Measurements from ENCODE around the gene KRT3. TPM values are rescaled to one million over a fixed set of nuclear protein-coding genes. Genes with fewer than 3 reads are reported as not detected.
A peak's percentile ranks its signal among the peaks of the same experiment; 100 is the strongest.

KRT3 gene
- total RNA-seq, 2 experiments from 2014 or later = not detected

DNA sequence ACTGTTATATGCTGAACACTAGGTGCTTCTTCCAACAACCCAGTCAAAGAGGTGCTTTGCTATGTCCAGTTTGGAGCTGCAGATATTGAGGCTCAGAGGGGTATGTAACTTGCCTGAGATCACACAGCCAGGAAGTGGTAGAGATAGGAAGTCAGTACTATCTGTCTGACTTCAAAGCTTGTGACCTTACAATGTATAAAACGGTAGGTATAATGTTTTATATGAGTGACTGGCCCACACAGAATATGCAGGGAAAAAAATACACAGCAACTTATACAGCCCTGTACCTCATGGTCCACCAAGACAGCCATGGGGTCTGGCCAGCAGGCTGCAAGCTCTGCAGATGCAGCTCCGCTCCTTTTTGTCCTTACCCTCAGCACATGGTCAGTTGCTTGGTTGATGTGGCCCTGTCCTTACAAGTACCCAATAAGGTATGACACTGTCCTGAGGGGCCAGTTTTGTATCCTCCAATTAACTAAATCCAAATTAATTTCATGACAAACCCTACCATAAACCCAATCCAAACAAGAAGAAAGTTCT lies 21.9 kb upstream of the KRT3 start:
- POLR2A ChIA-PET = no interaction called here
- CTCF ChIA-PET = interaction anchor here (1.3 kb wide), 1 partner anchor 53 kb away, joined by 4 read pairs; no protein-coding TSS in a partner anchor
- H3K4me3 Mint-ChIP-seq = no peak overlapping the region
- intact Hi-C loops (cut with DNase I, micrococcal nuclease) = no loop called here
- H3K4me1 Mint-ChIP-seq = peaks cover 10% of the 10 kb centered on the region
- no peak overlapping the region for H3K27ac Mint-ChIP-seq
- DNase-seq (no peak), ATAC-seq (peak; percentile 61)
- H3K36me3 Mint-ChIP-seq (ENCODE audit: low read depth) = no peaks in the 10 kb centered on the region
- no peaks in the 10 kb centered on the region for H3K27me3 Mint-ChIP-seq
- no peaks in the 10 kb centered on the region for H3K9me3 Mint-ChIP-seq (ENCODE audit: low read depth)

DNA sequence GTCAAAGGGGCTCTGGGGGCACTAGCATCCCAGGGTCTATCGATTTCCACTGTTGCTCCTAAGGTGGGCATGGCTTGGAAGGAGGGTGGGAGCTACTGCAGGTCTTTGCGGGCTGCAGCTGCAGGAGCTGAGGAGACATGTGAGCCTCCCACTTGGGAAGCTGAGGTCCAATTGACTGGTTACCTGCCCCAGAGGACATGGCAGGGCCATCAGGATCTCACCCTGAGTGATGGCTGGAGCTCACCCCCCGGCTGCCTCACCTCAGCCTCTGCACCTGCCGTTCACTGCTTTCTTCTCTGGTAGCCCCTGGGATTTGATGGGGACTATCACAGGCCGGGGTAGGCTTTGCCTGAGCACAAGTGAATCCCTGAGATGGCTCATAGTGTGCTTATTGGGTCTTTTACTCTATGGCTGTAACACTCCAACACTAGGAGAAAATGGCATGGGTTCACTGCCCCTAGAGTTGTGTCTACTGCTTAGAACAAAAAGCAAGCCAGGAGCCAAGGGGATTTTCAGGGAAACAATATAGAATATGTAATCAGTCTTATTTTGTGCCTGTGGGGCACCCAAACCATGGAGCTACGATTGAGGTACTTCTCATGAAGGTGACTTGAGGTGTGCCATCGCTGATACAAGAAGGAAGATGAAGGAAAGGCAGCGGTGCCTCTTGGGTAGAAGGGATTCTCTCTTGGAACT lies 21.2 kb upstream of the KRT3 start:
- Mint-ChIP-seq H3K9me3 (ENCODE audit: low read depth) (no peaks in the 10 kb centered on the region), H3K4me1 (peaks cover 10% of the 10 kb centered on the region), H3K27ac (no peak overlapping the region), H3K4me3 (no peak overlapping the region), H3K27me3 (no peaks in the 10 kb centered on the region), H3K36me3 (ENCODE audit: low read depth) (no peaks in the 10 kb centered on the region)
- CTCF ChIA-PET = interaction anchor here (1.3 kb wide), 1 partner anchor 53 kb away, joined by 4 read pairs; no protein-coding TSS in a partner anchor
- intact Hi-C loops (cut with DNase I, micrococcal nuclease) = no loop called here
- DNase-seq (no peak), ATAC-seq (no peak)
- POLR2A ChIA-PET = no interaction called here

DNA sequence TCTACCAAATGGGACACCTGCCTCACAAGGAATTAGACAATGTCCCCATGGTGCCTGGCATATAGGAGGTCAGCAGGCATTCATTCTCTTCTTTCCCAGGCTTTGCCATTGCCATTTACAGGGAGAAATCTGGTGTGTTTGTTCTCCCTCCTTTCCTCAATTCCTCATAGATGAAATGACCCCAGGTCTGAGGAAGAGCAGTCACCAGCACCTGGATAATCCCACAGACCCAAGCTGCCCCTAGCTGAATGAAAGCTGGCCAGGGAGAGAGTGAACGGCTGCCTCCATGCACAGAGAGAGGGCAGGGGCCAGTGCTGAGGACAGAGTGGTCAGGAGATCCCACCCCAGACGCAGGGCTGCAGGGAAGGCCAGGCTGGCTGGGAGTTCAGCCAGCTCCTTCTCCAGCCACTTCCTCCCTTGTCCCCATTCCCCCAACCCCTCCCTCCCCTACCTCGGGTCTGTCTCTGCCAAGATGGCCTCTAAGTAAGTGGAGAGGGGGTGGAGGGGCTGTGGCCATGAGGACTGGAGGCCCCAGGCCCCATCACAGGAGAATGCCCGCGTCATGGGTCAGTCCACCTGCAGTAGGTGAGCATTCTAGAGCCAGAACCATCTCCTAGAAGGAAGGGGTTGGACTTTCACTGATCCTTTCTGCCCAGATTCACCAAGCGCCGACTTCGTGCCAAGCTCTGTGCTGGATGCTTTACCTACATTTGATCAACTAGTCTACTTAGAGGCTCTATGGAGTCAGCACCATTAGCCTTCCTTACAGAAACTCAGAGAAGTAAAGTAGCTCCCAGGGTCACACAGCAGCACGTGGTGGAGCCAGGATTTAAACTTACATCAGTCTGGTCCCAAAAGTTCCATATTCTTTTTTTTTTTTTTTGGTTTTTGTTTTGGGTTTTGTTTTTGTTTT lies 20.0 kb upstream of the KRT3 start:
- Mint-ChIP-seq H3K4me3 (no peak overlapping the region), H3K9me3 (ENCODE audit: low read depth) (no peaks in the 10 kb centered on the region), H3K36me3 (ENCODE audit: low read depth) (no peaks in the 10 kb centered on the region), H3K27ac (no peak overlapping the region), H3K4me1 (peaks cover 10% of the 10 kb centered on the region), H3K27me3 (no peaks in the 10 kb centered on the region)
- ATAC-seq (no peak), DNase-seq (no peak)
- ChIA-PET CTCF (no interaction called here), POLR2A (no interaction called here)
- intact Hi-C loops (cut with DNase I, micrococcal nuclease) = no loop called here

DNA sequence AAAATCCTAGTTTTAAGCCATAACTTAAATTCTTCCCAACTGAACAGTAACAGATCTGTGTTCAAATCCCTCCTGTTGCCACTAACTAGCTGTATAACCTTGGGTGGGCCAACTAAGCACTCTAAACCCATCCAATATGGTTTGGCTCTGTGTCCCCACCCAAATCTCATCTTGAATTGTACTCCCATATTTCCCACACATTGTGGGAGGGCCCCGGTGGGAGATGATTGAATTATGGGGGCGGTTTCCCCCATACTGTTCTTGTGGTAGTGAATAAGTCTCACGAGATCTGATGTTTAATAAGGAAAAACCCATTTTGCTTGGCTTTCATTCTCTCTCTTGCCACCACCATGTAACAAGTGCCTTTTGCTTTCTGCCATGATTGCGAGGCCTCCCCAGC lies 19.2 kb upstream of the KRT3 start:
- Mint-ChIP-seq H3K27me3 (no peaks in the 10 kb centered on the region), H3K36me3 (ENCODE audit: low read depth) (no peaks in the 10 kb centered on the region), H3K4me1 (peaks cover 10% of the 10 kb centered on the region), H3K9me3 (ENCODE audit: low read depth) (no peaks in the 10 kb centered on the region), H3K27ac (no peak overlapping the region), H3K4me3 (no peak overlapping the region)
- POLR2A ChIA-PET = no interaction called here
- ATAC-seq (no peak), DNase-seq (no peak)
- intact Hi-C loops (cut with DNase I, micrococcal nuclease) = no loop called here
- CTCF ChIA-PET = no interaction called here

DNA sequence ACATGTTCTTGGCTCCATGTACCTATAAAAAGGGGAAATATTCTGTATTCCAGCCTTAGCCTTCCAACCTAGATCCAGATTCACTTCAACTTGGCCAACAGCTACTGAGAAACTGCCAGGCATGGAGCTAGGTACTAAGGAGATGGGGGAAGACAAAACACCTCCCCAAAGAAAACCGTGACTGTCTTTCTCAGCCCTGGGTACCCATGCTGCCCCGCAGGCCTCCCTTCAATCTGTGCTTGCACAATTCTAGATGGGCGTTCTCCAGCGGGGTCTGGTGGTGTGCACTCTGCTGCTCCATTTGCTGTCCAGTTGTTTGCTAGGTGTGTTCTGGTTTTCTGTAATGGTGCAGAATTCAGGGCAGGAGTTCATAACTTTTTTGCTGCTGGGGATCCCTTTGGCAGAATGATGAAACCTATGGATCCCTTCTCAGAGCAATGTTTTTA lies 18.8 kb upstream of the KRT3 start:
- H3K9me3 Mint-ChIP-seq (ENCODE audit: low read depth) = no peaks in the 10 kb centered on the region
- H3K4me1 Mint-ChIP-seq = peaks cover 10% of the 10 kb centered on the region
- no peaks in the 10 kb centered on the region for H3K36me3 Mint-ChIP-seq (ENCODE audit: low read depth)
- CTCF ChIA-PET = no interaction called here
- POLR2A ChIA-PET = no interaction called here
- DNase-seq (no peak), ATAC-seq (no peak)
- no peaks in the 10 kb centered on the region for H3K27me3 Mint-ChIP-seq
- no peak overlapping the region for H3K4me3 Mint-ChIP-seq
- no peak overlapping the region for H3K27ac Mint-ChIP-seq
- intact Hi-C loops (cut with DNase I, micrococcal nuclease) = no loop called here

DNA sequence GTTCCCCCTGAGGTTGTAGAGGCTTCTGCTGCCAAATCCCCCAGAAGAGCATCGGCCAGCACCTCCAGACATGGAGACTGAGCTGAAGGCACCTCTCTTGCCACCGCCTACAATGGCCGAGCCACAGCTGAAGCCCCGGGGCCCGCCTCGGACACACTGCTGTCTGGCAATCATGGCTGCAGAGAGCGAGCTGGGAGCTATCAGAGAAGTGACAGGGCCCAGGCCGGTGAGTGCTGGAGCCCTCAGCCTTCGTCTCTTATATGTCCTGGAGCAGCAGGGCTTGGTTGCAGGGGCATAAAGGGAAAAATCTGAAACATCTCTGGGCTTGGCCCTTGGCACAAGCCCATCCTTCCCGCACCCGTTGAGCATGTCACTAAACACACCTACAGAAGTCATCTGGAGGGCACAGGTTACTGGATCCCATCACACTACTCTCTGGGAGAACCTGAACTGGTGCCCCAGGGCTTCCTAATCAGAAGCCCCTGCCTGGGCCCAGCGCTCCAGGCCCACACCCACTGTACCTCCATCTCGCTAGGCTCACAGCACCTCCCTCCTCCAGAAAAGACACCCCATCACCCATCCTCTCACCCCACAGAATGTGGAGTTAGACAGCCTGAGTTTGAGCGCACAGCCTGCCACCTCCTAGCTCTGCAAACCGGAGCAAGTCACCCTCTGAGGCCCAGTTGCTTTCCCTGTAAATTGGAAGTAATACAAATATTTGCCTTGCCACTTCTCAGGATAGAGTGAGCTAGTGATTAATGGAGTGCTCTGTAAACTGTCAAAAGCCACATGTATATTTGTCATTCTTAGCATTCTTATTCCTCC lies 18.2 kb upstream of the KRT3 start, which contains the start of gene KRT4:
Gene KRT4, minus strand, starts transcription at position 232 of the 825 bp plus-strand sequence. Its CDS starts 58 bp downstream, at position 174.
- ATAC-seq = no peak
- no peak within 1 kb of the TSS for H3K4me3 Mint-ChIP-seq
- POLR2A ChIA-PET = interaction anchor here (0.5 kb wide), 1 partner anchor 442 kb away, joined by 3 read pairs; no protein-coding TSS in a partner anchor
- H3K36me3 Mint-ChIP-seq (ENCODE audit: low read depth) = no peaks in the 10 kb centered on the region
- no peak for DNase-seq
- intact Hi-C loops (cut with DNase I, micrococcal nuclease) = no loop called here
- no peak within 1 kb of the TSS for H3K27ac Mint-ChIP-seq
- no peaks in the 10 kb centered on the region for H3K9me3 Mint-ChIP-seq (ENCODE audit: low read depth)
- CTCF ChIA-PET = interaction anchor here (0.6 kb wide), 1 partner anchor 132 kb away, joined by 3 read pairs; no protein-coding TSS in a partner anchor
- H3K4me1 Mint-ChIP-seq = peaks cover 10% of the 10 kb centered on the region
- no peaks in the 10 kb centered on the region for H3K27me3 Mint-ChIP-seq

DNA sequence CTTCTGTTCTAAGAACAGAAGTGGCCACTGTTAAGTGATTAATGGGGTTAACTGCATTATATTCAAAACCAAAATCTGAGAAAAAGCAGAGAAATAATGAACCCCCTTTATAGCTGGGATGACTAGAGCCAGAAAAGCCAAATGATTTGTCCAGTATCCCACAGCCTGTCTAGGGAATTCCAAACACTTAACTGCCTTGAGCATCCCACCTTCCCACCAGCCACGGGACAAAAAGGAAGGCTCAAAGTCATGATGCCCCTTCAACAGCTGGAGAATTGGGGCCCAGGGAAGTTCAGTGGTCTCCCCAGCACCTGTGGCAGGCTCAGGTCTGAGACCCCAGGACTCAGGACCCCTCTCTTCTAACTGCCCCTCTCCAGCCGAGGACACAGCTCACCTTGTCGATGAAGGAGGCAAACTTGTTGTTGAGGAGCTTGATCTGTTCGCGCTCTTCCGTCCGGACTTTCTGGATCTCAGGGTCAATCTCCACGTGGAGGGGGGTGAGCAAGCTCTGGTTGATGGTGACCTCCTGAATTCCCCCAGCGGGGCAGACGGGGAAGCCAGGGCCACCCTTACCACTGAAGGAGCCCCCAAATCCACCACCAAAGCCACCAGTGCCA lies 17.4 kb upstream of the KRT3 start:
- POLR2A ChIA-PET = no interaction called here
- CTCF ChIA-PET = interaction anchor here (0.6 kb wide), 1 partner anchor 131 kb away, joined by 3 read pairs; no protein-coding TSS in a partner anchor
- intact Hi-C loops (cut with DNase I, micrococcal nuclease) = no loop called here
- no peaks in the 10 kb centered on the region for H3K9me3 Mint-ChIP-seq (ENCODE audit: low read depth)
- no peaks in the 10 kb centered on the region for H3K27me3 Mint-ChIP-seq
- H3K4me3 Mint-ChIP-seq = no peak overlapping the region
- no peak overlapping the region for H3K27ac Mint-ChIP-seq
- ATAC-seq (no peak), DNase-seq (no peak)
- H3K4me1 Mint-ChIP-seq = peaks cover 10% of the 10 kb centered on the region
- no peaks in the 10 kb centered on the region for H3K36me3 Mint-ChIP-seq (ENCODE audit: low read depth)

DNA sequence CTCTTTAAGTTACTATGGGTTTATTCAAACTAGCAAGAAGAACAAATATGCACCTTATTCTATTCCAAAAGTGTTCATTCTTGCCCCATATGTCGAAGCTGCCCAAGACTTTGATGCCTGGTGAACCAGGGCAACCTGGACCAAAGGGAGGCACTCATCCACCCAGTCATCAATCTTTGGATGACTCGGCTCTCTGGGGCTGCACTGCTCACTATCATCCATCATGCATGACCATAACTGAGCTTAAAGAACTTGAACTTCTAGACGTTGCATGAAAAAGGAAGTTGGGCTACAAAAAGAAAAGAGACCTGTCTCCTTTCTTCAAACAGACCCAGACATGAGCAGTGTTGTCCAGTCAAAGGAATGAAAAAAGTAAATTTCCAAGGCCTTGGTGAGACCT lies 16.8 kb upstream of the KRT3 start:
- no peak for DNase-seq
- intact Hi-C loops (cut with DNase I, micrococcal nuclease) = no loop called here
- Mint-ChIP-seq H3K27ac (no peak overlapping the region), H3K4me3 (no peak overlapping the region), H3K27me3 (no peaks in the 10 kb centered on the region), H3K36me3 (ENCODE audit: low read depth) (no peaks in the 10 kb centered on the region), H3K4me1 (peaks cover 6% of the 10 kb centered on the region), H3K9me3 (ENCODE audit: low read depth) (no peaks in the 10 kb centered on the region)
- CTCF ChIA-PET = no interaction called here
- ATAC-seq = no peak
- POLR2A ChIA-PET = no interaction called here

DNA sequence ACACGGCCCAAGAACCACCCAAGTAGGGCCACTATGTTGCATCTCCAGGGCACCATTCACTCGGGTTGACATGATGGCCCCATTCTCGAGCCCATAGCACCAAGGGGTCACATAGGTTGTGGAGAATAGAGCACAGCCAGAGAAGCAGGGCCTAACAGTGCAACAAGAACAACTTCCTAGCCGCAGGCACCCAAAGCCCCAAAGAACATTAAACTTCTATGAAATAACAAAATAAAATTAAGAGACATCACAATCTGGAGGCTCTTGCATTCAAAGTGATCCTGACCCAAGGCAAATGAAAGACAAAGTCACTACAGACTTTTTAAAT lies 16.1 kb upstream of the KRT3 start:
- H3K27ac Mint-ChIP-seq = no peak overlapping the region
- no peak for DNase-seq
- H3K9me3 Mint-ChIP-seq (ENCODE audit: low read depth) = no peaks in the 10 kb centered on the region
- H3K36me3 Mint-ChIP-seq (ENCODE audit: low read depth) = no peaks in the 10 kb centered on the region
- ATAC-seq = no peak
- no peak overlapping the region for H3K4me3 Mint-ChIP-seq
- intact Hi-C loops (cut with DNase I, micrococcal nuclease) = no loop called here
- CTCF ChIA-PET = no interaction called here
- no peaks in the 10 kb centered on the region for H3K4me1 Mint-ChIP-seq
- POLR2A ChIA-PET = no interaction called here
- H3K27me3 Mint-ChIP-seq = no peaks in the 10 kb centered on the region

DNA sequence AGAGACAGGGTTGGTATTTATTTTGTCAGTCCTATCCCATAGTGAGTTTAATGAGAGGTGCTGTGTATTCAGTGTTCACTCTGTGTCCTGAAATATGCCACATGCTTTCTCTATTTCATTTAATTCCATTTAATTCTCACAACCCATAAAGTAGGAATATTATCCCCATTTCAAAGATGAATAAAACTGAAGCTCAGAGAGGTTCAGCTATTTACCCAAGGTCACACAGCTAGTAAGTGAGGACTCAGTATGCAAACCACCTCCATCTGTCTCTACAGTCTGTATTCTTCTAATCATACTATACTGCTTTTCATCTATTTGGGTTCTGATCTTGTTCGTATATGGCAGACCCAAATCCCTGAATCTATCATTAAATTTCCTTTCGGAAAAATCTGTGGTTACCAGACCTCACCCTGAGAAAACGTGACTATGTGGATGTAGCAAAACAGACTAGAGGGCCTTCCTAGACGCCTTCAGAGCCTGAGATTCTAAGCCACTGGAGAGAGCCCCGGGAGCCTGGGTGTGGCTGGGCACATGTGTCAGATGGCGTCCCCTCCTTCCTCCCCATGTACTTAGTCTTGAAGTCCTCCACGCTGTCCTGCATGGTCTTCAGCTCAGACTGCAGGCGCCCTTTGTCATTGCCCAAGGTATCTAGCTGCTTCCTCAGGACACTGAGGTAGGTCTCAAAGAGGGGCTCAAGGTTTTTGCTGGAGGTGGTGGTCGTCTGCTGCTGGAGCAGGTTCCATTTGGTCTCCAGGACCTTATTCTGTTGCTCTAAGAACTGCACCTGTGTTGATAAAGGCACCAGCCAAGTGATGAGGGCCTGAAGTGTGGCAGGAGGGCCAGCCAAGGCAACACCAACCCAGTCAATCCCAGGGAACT lies 15.5 kb upstream of the KRT3 start:
- POLR2A ChIA-PET = no interaction called here
- CTCF ChIA-PET = no interaction called here
- Mint-ChIP-seq H3K9me3 (ENCODE audit: low read depth) (no peaks in the 10 kb centered on the region), H3K4me3 (no peak overlapping the region), H3K27ac (no peak overlapping the region), H3K4me1 (no peaks in the 10 kb centered on the region), H3K36me3 (ENCODE audit: low read depth) (no peaks in the 10 kb centered on the region), H3K27me3 (no peaks in the 10 kb centered on the region)
- no peak for DNase-seq
- ATAC-seq = no peak
- intact Hi-C loops (cut with DNase I, micrococcal nuclease) = no loop called here
